ENCODE data around the gene TIMM10B.
A peak's percentile ranks its signal among the peaks of the same experiment; 100 is the strongest.

Gene TIMM10B

DNA sequence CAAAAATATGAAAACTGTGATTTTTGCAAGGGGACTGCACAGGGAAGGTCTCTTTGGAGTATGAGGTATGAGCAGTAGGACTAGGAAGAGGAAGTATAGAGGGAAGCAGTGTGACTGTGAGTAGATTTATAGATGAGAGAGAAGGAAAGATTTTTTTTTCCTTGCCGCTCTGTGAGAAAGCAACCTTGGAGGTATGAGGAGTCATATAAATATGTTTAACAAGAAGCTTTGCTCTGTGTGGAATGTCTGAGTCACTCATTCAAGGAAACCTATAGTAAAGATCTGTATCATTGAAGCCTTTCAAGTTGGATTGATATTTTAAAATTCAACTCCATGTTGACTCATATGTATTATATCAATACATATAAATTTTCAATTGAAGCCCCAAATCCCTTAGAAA, 42.0 kb downstream of the TIMM10B start:
- no peak for FAIRE-seq
- no peak for TF ChIP-seq TAF1 (IDR thresholded peaks at IDR 0.05; ENCODE audit: borderline replicate concordance, low read depth, low read length)
- no peak for TF ChIP-seq POLR2AphosphoS5 (IDR thresholded peaks at IDR 0.05; ENCODE audit: low read depth, low read length)
- no peak for TF ChIP-seq POLR2A (IDR thresholded peaks at IDR 0.05; ENCODE audit: low read depth, low read length)
- DNase-seq (ENCODE audit: insufficient read length): no peak

DNA sequence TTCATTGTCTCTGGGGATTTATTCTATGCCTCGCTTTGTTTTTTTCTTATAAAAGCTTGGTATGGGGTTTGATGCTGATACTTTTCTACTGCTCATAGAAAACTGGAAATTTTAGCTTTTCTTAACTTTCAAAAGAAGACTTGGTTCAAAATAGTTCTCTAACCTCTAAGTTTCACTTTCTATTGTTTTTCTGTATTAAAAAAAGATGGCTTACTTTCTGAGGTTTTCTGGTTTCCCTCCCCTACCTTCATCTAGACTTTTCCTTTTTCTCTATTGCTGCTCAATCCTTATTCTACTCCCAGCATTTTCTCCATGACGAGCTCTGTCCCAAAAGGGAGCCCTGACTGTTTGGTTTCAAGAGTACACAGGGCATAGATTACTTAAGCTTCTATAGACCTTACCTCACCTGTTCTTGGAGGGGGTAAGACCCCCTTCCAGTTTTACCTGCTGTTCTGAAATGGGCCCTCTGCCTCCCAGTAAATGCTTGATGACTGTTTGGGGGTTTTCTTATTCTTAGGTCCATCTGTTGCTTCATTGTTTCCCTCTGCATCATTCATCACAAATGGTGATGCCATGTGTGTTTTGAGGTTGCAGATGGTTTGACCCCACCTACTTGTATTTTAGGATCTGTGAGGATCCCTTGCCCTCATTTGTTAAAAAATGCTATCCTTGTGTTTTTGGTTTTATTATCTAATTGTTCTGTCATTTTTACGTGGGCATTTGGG, 45.3 kb downstream of the TIMM10B start:
- FAIRE-seq: peak; percentile 40
- TF ChIP-seq TAF1 (IDR thresholded peaks at IDR 0.05; ENCODE audit: borderline replicate concordance, low read depth, low read length): no peak
- TF ChIP-seq POLR2AphosphoS5 (IDR thresholded peaks at IDR 0.05; ENCODE audit: low read depth, low read length): no peak
- no peak for TF ChIP-seq POLR2A (IDR thresholded peaks at IDR 0.05; ENCODE audit: low read depth, low read length)
- no peak for DNase-seq (ENCODE audit: insufficient read length)

DNA sequence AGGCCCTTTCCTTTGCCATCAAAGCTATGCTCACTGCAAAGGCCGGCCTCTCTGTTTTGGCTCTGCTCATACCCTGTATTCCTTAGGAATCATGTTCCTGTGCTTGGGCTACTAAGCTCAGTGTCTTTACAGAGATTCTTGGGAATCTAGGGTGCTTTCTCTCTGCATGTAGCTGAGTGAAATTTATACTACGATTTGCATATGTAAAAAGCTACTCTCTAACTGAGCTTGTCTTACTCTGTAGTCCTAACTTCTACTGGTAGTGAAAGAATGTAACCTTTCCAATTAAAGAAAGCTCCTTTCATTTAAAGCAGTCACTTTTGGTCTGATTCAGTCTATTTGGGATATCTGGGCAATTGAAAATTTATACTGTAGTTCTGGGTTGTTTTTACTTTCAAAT, 48.0 kb downstream of the TIMM10B start:
- peak; percentile 14 for FAIRE-seq
- no peak for DNase-seq (ENCODE audit: insufficient read length)
- no peak for TF ChIP-seq TAF1 (IDR thresholded peaks at IDR 0.05; ENCODE audit: borderline replicate concordance, low read depth, low read length)
- TF ChIP-seq POLR2AphosphoS5 (IDR thresholded peaks at IDR 0.05; ENCODE audit: low read depth, low read length): no peak

DNA sequence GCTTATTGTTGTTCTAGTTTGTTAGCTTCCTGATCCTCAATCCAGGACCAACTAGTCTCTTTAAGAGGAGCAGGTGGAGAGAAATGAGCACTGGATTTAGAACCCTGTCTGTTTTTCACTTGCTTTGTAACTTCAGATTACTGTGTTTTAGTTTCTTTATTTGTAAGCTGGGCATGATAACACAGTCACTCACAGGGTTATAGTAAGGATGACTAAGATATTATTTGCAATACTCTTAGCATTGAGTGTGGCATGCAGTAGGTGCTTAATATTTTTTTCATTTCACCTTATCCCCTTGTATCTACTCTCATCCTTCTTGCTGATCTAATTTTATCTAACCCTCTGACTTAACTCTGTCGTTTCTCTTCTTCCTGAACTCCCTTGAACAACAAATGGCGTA, 49.5 kb downstream of the TIMM10B start:
- FAIRE-seq (no peak), DNase-seq (ENCODE audit: insufficient read length) (no peak)
- TF ChIP-seq POLR2AphosphoS5 (IDR thresholded peaks at IDR 0.05; ENCODE audit: low read depth, low read length) (no peak), POLR2A (IDR thresholded peaks at IDR 0.05; ENCODE audit: low read depth, low read length) (no peak), TAF1 (IDR thresholded peaks at IDR 0.05; ENCODE audit: borderline replicate concordance, low read depth, low read length) (no peak)

DNA sequence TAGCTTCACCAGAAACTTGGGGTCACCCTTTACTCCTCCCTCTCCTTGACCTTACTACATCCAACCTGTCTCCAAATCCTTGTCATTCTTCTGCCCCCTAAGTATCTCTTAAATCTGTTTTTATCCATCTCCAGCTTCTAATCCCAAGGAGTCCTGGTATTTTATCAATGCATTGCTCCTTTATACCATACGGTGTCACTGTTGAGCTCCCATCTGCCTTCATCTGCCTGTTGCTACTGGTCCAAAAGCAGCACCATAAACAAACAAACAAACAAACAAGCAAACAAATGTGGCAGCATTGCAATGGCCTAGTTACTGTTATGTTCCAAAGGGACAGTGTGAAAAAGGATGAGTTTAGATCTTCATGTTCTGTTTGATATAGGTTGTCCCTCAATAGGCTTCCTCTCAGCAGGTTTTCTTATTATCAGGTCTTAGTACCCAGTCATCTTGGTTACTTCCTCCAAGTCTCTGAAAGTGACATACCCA, 50.0 kb downstream of the TIMM10B start:
- FAIRE-seq (peak; percentile 96), DNase-seq (ENCODE audit: insufficient read length) (no peak)
- TF ChIP-seq POLR2A (IDR thresholded peaks at IDR 0.05; ENCODE audit: low read depth, low read length): no peak
- TF ChIP-seq TAF1 (IDR thresholded peaks at IDR 0.05; ENCODE audit: borderline replicate concordance, low read depth, low read length): no peak
- no peak for TF ChIP-seq POLR2AphosphoS5 (IDR thresholded peaks at IDR 0.05; ENCODE audit: low read depth, low read length)

All from GM12892 (cell line).